GM18909 (cell line): Measurements from ENCODE around the gene MEGF11.

Source experiments
- ATAC-seq: cut with Tn5 transposase; IDR thresholded peaks from one replicate; pipeline ENCODE4 v1.9.1; 2021; ENCODE audit warnings: mild to moderate bottlenecking; ENCODE audit not compliant: unreplicated experiment, poor library complexity

Gene MEGF11

GRCh38 chr15:66130496-66131034, 123.0 kb downstream of the MEGF11 start:
- ATAC-seq = no peak

DNA sequence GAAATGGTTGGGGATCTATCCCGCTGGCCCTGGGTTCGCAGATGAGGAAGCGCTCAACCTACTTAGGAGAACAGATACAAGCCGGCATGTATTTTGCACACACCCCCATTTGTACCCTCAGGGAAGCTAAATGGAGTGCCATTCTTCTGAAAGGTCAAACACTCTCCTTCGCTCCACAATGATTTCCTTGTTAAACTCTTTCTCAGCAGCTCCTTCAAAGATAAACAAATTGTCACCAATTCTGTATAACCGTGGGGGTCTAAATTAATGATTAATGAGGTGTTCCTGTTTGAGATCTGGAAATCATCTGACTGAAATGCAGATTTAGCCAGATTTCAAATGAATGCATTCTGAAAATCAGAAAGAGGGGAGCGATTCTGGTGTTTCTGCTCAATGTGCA, 124.0 kb downstream of the MEGF11 start:
- ATAC-seq = no peak

DNA sequence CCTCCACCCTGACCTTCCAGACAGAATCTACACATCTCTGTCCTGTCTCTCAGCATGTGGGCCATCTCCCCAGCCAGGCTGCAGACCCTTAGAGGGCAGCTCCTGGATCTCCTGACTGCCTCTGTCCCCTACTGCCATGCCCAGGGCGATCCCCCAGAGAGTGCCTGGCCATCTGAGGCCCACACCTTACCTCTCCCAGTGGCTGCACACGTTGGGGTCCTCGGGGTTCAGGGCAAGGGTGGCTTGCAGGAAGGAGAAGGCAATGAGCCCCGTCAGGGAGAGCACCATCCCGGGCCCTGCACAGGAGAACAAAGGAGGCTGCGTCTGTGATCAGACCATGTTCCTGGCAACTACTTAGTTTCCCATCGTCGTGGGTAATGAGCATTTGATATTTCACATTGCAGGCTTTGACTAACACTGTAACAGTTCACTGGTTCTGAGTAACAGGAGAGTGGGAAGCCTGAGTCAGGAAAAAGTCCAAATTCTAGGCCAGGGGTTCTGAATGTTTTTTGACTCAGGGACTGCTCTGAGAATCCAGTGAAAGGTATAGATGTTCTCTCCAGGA, 125.4 kb downstream of the MEGF11 start:
- ATAC-seq = no peak

DNA sequence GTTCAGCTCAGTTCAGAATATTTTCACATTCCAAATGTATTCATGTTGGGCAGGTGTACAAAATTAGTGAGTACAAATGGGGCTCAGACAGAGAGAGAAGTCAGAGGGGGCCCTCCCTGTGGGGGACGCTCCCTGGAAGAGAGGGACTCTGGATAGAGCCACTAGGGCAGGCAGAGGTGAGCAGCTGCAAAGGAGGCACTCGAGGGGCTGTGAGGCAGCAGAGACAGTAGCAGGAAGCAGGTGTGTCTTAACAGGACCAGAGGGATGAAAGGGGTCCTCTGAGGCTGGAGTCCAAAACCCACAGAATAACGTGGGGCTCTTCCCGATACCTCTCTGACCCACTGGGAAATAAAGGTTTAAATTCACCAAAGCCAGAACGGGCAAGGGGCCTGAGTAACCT, 127.1 kb downstream of the MEGF11 start:
- no peak for ATAC-seq

GRCh38 chr15:66126031-66126441, 127.5 kb downstream of the MEGF11 start:
- no peak for ATAC-seq

DNA sequence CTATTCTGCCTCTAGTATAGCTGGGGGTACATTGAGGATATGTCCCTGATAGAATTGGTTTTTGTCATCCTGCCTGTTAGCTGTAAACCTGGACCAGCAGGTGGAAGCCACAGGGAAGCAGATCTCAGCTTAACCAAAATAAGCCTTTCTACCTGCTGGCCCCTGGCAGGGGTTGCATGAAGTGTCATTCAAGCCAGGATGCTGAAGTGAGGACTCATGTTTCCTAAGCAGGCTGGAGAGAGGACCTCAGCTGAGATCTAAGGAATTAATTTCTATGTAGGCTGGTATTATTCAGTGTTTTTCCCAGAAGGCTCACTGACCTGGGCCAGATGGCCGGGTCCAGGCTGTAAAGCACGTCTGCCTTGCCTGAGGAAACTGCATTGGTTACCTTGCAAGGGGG, 128.9 kb downstream of the MEGF11 start:
- ATAC-seq = no peak

DNA sequence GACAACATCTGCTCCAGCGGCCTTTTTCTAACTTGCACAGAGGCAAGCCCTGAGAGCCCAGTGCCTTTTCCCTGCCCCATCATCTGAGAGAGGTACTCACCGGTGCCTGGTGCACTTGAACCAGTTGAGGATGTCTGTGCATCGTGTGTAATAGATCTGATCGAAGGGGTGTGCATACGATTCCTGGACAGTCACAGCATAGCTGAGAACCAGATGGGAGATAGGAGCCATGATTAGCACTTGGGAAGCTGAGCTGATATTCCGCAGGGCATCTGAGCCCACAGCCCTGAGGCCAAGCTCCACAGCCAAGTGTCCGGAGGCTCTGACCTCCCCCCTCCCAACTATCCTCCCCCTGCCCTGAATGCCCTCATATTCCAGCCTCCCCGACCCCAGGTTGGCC, 129.8 kb downstream of the MEGF11 start:
- no peak for ATAC-seq

GRCh38 chr15:66120422-66120821, 133.1 kb downstream of the MEGF11 start:
- no peak for ATAC-seq

- no peak for ATAC-seq
Observed at GRCh38 chr15:66117841-66118240, 135.7 kb downstream of the MEGF11 start.

- no peak for ATAC-seq
Observed at GRCh38 chr15:66115568-66116206, 137.9 kb downstream of the MEGF11 start.

DNA sequence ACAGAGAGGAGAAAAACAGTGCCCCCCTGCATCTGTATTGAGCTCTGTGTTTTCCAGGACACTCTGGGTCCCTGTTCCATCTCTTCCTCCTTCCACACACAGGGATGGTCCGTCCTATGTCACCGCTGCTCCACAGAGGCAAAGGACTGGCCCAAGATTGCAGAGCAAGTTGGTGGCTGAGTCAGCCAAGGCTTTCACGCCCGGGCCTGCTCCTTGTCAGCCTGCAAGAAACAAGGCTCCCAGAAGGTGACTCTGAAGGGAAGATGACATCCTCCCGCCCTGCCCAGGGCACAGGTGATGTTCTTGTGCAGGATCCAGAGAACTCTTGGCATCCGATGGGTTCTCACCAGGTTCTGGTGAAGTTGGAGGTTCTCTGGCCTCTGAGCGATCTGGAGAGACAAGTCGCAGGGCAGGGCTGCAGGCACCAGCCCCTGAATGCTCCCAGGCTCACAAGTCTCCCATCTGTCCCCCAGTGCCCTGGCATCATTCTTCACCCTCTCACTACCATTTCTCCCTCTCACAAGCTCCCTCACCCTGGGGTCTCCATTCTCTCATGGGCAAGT, 138.6 kb downstream of the MEGF11 start:
- ATAC-seq = no peak

DNA sequence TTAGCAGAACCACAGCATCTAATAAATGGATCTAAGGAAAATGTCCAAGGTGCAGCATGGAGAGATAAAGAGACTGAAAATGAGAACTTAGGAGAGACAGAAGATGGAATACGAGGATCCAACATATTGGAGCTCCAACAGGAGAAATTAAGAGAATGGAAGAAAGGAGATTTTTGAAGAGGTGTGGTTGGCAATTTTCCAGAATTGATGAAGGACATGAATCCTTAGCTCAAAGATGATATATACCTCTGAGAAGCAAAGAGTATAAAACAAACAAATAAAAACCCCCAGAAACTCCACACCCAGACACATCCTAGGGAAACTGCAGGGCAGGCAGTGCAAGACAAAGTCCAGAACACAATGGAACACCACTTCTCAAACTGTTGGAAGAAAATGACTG, 141.2 kb downstream of the MEGF11 start:
- no peak for ATAC-seq

GRCh38 chr15:66111363-66111762, 142.2 kb downstream of the MEGF11 start:
- no peak for ATAC-seq

DNA sequence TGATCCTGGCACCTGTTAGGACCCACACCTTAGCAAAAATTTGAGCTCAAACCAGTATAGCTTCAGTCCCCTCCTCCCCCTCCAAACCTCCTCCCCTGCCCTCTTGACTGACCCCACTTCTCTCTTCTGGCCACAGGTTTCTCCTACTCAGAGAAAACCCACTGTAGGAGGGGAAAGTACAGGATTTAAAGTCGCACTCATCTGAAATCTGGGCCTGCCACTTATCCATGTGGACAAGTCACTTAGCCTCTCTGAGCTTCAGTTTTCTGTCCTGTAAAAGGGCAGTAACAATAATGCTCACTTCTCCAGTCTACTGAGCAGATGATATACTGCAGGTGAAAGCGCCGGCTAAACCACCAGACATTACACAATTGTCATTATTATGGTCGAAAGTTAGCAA, 142.7 kb downstream of the MEGF11 start:
- ATAC-seq = no peak

DNA sequence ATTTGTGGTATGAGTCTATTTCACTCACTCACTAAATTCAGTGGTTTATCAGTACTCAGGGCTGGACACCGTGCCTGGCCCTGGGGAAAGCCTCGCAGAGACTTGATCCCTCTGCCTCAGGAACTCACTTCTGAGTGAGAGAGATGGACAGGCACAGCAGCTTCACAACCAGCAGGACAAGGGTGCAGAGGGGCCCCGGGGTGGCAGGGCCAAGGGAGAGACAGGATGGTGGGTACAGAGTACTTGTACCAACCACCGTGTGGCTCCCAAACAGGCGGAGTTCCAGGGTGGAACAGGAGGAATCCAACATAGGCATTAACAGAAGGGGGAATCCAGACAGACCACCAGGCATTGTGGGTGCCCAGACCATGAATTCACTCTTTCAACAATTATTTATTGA, 143.7 kb downstream of the MEGF11 start:
- ATAC-seq = no peak

DNA sequence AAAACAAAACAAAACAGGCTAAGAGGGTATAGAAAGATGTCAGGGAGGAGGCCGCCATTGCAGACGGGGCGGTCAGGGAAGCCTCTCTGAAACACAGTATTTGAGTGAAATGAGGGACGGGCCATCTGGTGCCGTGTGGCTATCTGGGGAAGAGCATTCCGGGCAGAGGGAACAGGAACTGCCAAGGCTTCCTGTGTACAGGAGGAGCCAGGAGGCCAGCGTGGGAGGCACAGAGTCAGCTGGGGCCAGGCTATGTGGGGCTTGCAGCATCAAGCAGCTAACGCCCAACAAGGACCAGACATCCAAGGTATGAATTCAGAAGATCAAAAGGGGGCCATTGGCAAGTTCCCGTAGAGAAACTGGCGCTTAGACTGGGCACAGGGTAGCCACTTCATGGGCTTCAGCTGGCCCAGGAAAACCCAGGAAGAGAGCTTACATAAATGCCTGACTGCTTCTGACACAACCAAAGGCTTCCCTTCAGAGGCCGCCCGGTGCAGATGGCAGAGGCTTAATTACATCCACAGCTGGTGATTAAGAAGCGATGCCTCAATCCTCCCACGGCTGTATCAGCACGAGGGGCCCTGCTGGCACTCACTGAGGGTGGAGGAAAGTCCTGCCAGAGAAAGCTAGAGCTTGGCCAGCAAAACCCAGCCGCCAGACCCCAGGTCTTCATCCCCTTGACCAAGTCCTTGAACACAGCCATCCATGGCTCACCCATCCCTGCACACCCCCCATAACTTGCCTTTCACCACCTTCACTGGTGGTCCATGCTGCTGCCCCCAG, 144.9 kb downstream of the MEGF11 start:
- no peak for ATAC-seq

DNA sequence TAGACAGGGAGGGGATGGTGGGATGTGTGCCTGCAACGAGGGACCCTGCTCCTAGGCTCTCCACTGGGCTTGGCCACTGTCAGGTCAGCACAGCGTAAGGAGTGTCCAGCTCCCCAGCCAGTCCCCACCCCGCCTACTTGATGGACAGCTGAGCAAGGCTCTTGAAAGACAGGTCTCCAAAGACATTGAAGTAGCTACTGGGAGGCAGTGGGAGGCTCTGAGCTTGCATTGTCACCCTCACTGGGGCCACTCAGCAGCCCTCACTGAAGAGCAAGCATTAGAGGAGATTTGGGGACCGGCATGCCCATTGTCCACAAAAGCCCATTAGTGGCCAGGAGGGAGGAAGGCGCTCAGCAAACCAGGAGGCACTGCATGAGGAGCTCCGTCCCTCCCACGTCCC, 146.5 kb downstream of the MEGF11 start:
- no peak for ATAC-seq

DNA sequence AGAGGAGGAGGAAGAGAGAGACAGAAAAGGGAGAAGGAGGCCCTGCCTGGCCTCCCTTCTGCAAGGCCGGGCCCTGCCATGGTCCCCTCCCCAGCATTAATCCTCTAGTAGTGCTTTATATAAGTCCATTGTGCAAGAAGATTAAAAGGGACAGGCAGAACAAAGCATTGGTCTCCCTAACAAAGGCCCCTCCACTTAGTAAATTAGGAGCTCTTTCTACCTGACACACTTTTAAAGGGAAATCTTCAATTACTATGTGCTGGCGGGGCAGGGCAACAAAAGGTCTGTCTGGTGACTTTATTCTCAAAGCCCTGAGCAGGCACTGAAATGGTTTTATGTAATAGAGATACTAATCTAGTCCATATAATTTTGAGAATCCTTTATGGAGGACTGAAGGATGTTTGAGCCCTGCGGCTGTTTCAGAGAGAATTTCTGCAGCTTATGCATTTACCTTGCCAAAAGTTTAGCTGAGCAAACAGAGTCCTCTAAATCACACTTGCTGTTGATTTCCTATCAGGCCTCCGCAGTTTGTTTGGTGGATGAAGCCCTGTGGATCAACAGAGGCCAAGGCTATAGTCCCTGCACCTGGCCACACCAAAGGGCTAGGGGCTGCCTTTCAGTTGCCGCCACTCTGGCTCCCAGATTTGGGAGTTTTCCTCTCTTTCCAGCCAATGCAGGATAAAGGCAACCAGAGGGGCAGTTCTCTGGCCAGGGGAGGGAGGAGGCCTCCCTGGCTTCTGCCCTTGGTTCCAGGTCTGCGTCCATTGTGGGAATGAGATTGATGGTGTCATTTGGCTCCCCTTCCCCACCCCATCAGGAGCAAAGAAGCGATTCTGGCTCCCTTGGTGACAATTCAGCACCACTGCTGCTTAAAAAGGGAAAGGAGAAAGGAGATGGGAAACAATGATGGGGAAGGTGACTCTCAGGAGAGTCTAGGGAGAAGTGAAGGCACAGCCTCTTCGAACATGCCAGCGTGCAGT, 148.0 kb downstream of the MEGF11 start:
- no peak for ATAC-seq

DNA sequence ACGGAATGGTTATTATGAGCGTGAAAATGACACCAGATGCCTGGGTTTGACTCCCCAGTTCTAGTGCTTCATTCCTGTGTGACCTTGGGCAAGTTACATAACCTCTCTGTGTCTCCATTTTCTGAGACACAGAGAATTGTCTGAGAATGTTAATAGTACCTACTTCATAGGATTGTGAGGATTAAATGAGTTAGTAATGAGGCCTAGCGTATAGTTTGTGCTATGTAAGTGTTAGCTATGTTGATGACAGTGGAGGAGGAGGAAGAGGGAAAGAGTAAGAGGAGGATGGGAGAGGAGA, 150.3 kb downstream of the MEGF11 start:
- no peak for ATAC-seq

DNA sequence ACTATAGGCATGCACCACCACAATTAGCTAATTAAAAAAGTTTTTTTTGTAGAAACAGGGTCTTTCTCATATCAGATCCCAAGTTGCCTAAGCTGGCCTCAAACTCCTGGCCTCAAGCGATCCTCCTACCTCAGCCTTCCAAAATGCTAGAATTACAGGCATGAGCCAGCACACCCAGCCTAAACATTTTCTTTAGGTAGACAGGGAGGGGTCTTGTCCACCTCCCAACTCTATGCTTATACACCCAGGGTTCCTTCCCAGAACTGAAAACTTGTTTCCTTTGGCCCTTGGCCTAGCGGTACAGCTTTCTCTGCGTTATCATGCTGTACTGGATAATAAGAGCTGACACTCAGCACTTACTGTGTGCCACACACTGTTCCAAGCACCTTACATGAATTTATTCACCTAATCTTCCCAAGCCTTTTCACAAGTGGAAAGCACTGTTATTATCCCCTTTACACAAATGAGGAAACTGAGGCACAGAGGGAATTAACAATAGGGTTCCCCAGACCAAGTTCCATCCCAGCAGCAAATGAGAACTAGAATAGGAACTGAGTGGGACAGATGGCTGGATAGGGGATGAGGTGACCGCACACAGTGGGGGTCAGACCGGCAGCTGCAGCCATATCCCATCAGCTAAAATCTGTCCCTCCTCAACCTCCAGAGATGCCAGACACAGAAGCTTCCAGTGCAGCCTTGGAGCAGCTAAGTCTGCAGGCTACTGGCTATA, 150.8 kb downstream of the MEGF11 start:
- ATAC-seq = no peak
